ENCODE data around the gene SDF4. TPM values are rescaled to one million over a fixed set of nuclear protein-coding genes. Genes with fewer than 3 reads are reported as not detected.

The SDF4 gene
- total RNA-seq, 1 experiment from 2014 or later, result 122 TPM

GRCh38 chr1:1206376-1206965 lies 25.3 kb downstream of the SDF4 start, which contains the start of gene TNFRSF18:
Gene TNFRSF18, minus strand, starts transcription at chr1:1206592. Its CDS starts 21 bp downstream, at chr1:1206571.
- H3K27ac Mint-ChIP-seq (ENCODE audit: low read depth, unreplicated experiment), result no peak within 1 kb of the TSS
- peaks cover 5% of the 10 kb centered on the region for H3K36me3 Mint-ChIP-seq (ENCODE audit: insufficient read depth, unreplicated experiment)
- H3K9me3 Mint-ChIP-seq (ENCODE audit: unreplicated experiment), result no peaks in the 10 kb centered on the region
- no peaks in the 10 kb centered on the region for H3K27me3 Mint-ChIP-seq (ENCODE audit: insufficient read depth, unreplicated experiment)
- intact Hi-C loops (cut with micrococcal nuclease), result no loop called here
- no TSS peak for BruUV-seq (replicated peaks)
- POLR2A ChIA-PET, result interaction anchor here (0.6 to 1.2 kb wide), 2 partner anchors 32 to 51 kb away, joined by 3 read pairs; no protein-coding TSS in a partner anchor
- CTCF ChIA-PET, result interaction anchor here (1.0 to 1.1 kb wide), 2 partner anchors 11 to 89 kb away, joined by 3 read pairs; no protein-coding TSS in a partner anchor
- DNase-seq (ENCODE audit: unreplicated experiment), result no peak
- no peak within 1 kb of the TSS for H3K4me3 Mint-ChIP-seq (ENCODE audit: unreplicated experiment)
- no peak for TF ChIP-seq CTCF (IDR thresholded peaks at IDR 0.05; ENCODE audit: unreplicated experiment)
- H3K4me1 Mint-ChIP-seq (ENCODE audit: insufficient read depth, unreplicated experiment), result peaks cover 15% of the 10 kb centered on the region

GRCh38 chr1:1205769-1206375 lies 25.9 kb downstream of the SDF4 start:
- no peaks in the 10 kb centered on the region for H3K9me3 Mint-ChIP-seq (ENCODE audit: unreplicated experiment)
- no peak for TF ChIP-seq CTCF (IDR thresholded peaks at IDR 0.05; ENCODE audit: unreplicated experiment)
- no peak overlapping the region for H3K4me3 Mint-ChIP-seq (ENCODE audit: unreplicated experiment)
- H3K27ac Mint-ChIP-seq (ENCODE audit: low read depth, unreplicated experiment), result no peak overlapping the region
- H3K36me3 Mint-ChIP-seq (ENCODE audit: insufficient read depth, unreplicated experiment), result peaks cover 5% of the 10 kb centered on the region
- no peaks in the 10 kb centered on the region for H3K27me3 Mint-ChIP-seq (ENCODE audit: insufficient read depth, unreplicated experiment)
- ChIA-PET POLR2A (interaction anchor here (0.6 kb wide), 1 partner anchor 52 kb away, joined by 3 read pairs; no protein-coding TSS in a partner anchor), CTCF (interaction anchor here (1.0 kb wide), 1 partner anchor 89 kb away, joined by 3 read pairs; no protein-coding TSS in a partner anchor)
- intact Hi-C loops (cut with micrococcal nuclease), result no loop called here
- DNase-seq (ENCODE audit: unreplicated experiment), result no peak
- no TSS peak for BruUV-seq (replicated peaks)
- H3K4me1 Mint-ChIP-seq (ENCODE audit: insufficient read depth, unreplicated experiment), result peaks cover 15% of the 10 kb centered on the region

DNA sequence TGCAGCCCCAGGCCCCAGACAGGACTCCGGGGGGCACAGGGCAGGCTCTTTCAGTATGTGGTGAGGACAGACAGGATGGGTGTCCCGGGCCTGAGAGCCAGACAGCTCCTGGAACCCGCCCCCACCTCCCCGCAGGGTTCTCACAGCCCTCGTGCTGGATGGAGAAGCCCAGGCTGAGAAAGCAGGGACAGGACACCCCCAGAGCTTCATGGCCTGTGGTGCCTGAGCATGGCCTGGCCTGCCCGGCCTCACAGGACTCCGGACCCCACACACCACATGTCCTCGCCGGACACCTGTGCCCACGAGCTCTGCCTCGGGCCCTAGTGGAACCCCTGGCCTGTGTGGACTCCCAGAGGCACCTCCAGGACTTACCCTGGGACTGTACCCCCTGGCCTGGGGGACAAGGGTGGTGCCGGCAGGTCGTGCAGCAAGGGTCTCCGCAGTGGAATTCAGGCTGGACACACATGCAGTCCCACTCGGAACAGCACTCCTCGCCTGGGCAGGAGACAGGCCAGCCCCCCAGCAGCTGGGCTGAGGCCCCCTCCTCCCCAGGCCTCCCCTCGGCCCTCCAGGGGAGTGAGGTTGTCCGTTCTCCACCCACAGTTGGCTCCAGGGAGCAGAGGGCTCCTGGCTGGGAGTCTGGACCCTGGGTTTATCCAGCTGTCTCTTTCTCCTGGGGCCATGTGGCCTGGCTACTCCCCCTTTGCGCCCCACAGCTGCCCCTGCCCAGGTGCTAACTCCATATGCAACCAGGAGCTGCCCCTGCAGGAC lies 26.6 kb downstream of the SDF4 start:
- peaks cover 15% of the 10 kb centered on the region for H3K4me1 Mint-ChIP-seq (ENCODE audit: insufficient read depth, unreplicated experiment)
- no peak for DNase-seq (ENCODE audit: unreplicated experiment)
- no peak overlapping the region for H3K27ac Mint-ChIP-seq (ENCODE audit: low read depth, unreplicated experiment)
- no peak overlapping the region for H3K4me3 Mint-ChIP-seq (ENCODE audit: unreplicated experiment)
- no TSS peak for BruUV-seq (replicated peaks)
- CTCF ChIA-PET, result interaction anchor here (1.0 kb wide), 1 partner anchor 88 kb away, joined by 3 read pairs; no protein-coding TSS in a partner anchor
- POLR2A ChIA-PET, result no interaction called here
- no peak for TF ChIP-seq CTCF (IDR thresholded peaks at IDR 0.05; ENCODE audit: unreplicated experiment)
- no peaks in the 10 kb centered on the region for H3K27me3 Mint-ChIP-seq (ENCODE audit: insufficient read depth, unreplicated experiment)
- peaks cover 5% of the 10 kb centered on the region for H3K36me3 Mint-ChIP-seq (ENCODE audit: insufficient read depth, unreplicated experiment)
- no peaks in the 10 kb centered on the region for H3K9me3 Mint-ChIP-seq (ENCODE audit: unreplicated experiment)
- intact Hi-C loops (cut with micrococcal nuclease), result no loop called here

DNA sequence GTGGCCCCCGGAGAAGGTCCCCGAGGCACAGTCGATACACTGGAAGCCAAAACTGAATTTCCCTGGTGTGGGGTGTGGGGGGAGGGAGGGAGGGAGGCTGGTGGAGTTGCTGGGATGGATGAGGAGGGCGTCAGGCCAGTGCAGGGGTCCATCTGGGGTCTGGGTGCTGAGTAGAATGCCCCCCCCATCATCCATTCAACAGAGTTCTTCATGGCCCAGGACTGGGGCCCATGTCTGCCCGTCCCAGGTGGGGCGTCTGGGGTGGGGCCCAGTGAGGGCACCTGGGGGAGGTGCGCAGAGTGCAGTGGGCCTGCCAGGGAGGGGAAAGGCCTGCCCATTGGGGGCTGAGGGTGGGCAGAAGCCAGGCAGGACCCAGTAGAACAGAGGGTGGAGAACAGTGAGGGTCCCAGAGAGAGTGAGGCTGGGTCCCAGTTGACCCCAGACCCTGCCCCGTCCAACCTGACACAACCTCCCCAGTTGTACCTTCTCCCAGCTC lies 27.3 kb downstream of the SDF4 start:
- intact Hi-C loops (cut with micrococcal nuclease), result no loop called here
- Mint-ChIP-seq H3K4me1 (ENCODE audit: insufficient read depth, unreplicated experiment) (peaks cover 15% of the 10 kb centered on the region), H3K36me3 (ENCODE audit: insufficient read depth, unreplicated experiment) (peaks cover 5% of the 10 kb centered on the region), H3K9me3 (ENCODE audit: unreplicated experiment) (no peaks in the 10 kb centered on the region), H3K4me3 (ENCODE audit: unreplicated experiment) (no peak overlapping the region), H3K27ac (ENCODE audit: low read depth, unreplicated experiment) (no peak overlapping the region), H3K27me3 (ENCODE audit: insufficient read depth, unreplicated experiment) (no peaks in the 10 kb centered on the region)
- TF ChIP-seq CTCF (IDR thresholded peaks at IDR 0.05; ENCODE audit: unreplicated experiment), result no peak
- POLR2A ChIA-PET, result no interaction called here
- no peak for DNase-seq (ENCODE audit: unreplicated experiment)
- CTCF ChIA-PET, result no interaction called here
- BruUV-seq (replicated peaks), result no TSS peak

Measured in MCF 10A (cell line).